GM23338 (cell line): ENCODE measurements around the gene ADCY5. TPM values are rescaled to one million over a fixed set of nuclear protein-coding genes. Genes with fewer than 3 reads are reported as not detected.

Experiments
- ATAC-seq: fragments of 200-7000 bp; cut with Tn5 transposase; 3 replicates; pipeline ENCODE4 v1.9.1; 2020
- DNase-seq: peaks from one replicate; pipeline ENCODE4 v3.0.0-alpha.2; 2015; ENCODE audit warnings: low spot score
- H2AFZ ChIP-seq: fragments of 200-600 bp; sonication (generic); 2 replicates; pipeline ENCODE4 v1.8.0; 2016; ENCODE audit warnings: antibody characterized with exemption, mild to moderate bottlenecking, moderate library complexity
- H3F3A ChIP-seq: fragments of 200-600 bp; sonication (generic); replicated peaks from 2 replicates; pipeline ENCODE4 v1.8.0; 2017; ENCODE audit warnings: antibody characterized with exemption, mixed run types, low read depth
- H3K27ac ChIP-seq: fragments of 200-600 bp; sonication (generic); 2 replicates; pipeline ENCODE4 v1.6.1; 2016; ENCODE audit warnings: low read depth
- H3K27me3 ChIP-seq: fragments of 200-600 bp; sonication (generic); 2 replicates; pipeline ENCODE4 v1.8.0; 2016; ENCODE audit warnings: mild to moderate bottlenecking, mixed run types, moderate library complexity; ENCODE audit not compliant: insufficient read depth
- H3K36me3 ChIP-seq: fragments of 200-600 bp; sonication (generic); 2 replicates; pipeline ENCODE4 v1.8.0; 2016; ENCODE audit warnings: mild to moderate bottlenecking; ENCODE audit not compliant: insufficient read depth
- H3K4me1 ChIP-seq: fragments of 200-600 bp; sonication (generic); 2 replicates; pipeline ENCODE4 v1.8.0; 2016; ENCODE audit warnings: mild to moderate bottlenecking, moderate library complexity; ENCODE audit not compliant: insufficient read depth
- H3K4me2 ChIP-seq: fragments of 200-600 bp; sonication (generic); 2 replicates; pipeline ENCODE4 v1.7.1; 2017; ENCODE audit warnings: mixed run types
- H3K4me3 ChIP-seq: fragments of 200-600 bp; sonication (generic); 2 replicates; pipeline ENCODE4 v1.6.1; 2016; ENCODE audit warnings: mixed run types
- H3K79me2 ChIP-seq: fragments of 200-600 bp; sonication (generic); replicated peaks from 2 replicates; pipeline ENCODE4 v1.8.0; 2017; ENCODE audit warnings: mild to moderate bottlenecking; ENCODE audit not compliant: insufficient read depth
- H3K9me2 ChIP-seq: fragments of 200-600 bp; sonication (generic); 2 replicates; pipeline ENCODE4 v1.8.0; 2017; ENCODE audit not compliant: insufficient read depth
- H4K20me1 ChIP-seq: fragments of 200-600 bp; sonication (generic); replicated peaks from 2 replicates; pipeline ENCODE4 v1.8.0; 2017; ENCODE audit warnings: mild to moderate bottlenecking; ENCODE audit not compliant: insufficient read depth
- H3K27ac Mint-ChIP-seq: 2 replicates; pipeline ENCODE4 v1.8.0; 2020; ENCODE audit warnings: inconsistent platforms, mild to moderate bottlenecking, moderate library complexity, mixed read lengths
- H3K27me3 Mint-ChIP-seq: 3 replicates; pipeline ENCODE4 v1.8.0; 2022; ENCODE audit warnings: low read depth, mild to moderate bottlenecking, moderate library complexity, mixed read lengths, inconsistent platforms; ENCODE audit not compliant: insufficient read depth, poor library complexity
- H3K36me3 Mint-ChIP-seq: 3 replicates; pipeline ENCODE4 v1.8.0; 2021; ENCODE audit warnings: low read depth, mild to moderate bottlenecking, inconsistent platforms, moderate library complexity, mixed read lengths
- H3K4me1 Mint-ChIP-seq: 3 replicates; pipeline ENCODE4 v1.8.0; 2020; ENCODE audit warnings: mild to moderate bottlenecking, inconsistent platforms, mixed read lengths
- H3K4me3 Mint-ChIP-seq: 3 replicates; pipeline ENCODE4 v1.8.0; 2021; ENCODE audit warnings: moderate library complexity, mild to moderate bottlenecking, inconsistent platforms, mixed read lengths
- H3K9me3 Mint-ChIP-seq: 3 replicates; pipeline ENCODE4 v1.8.0; 2020; ENCODE audit warnings: moderate library complexity, mild to moderate bottlenecking, inconsistent platforms, mixed read lengths
- JUNB ChIP-seq: IDR thresholded peaks from one replicate; pipeline ENCODE4 v1.6.1; 2016; ENCODE audit warnings: antibody characterized with exemption; ENCODE audit not compliant: unreplicated experiment
- NANOG ChIP-seq: IDR thresholded peaks from 2 replicates; pipeline ENCODE4 v1.6.1; 2016; ENCODE audit warnings: antibody characterized with exemption, borderline replicate concordance
- ZNF331 ChIP-seq: fragments of 250-450 bp; sonication (Bioruptor Pico); IDR thresholded peaks from 2 replicates; pipeline ENCODE4 v1.5.0; 2020; ENCODE audit warnings: low read depth, mild to moderate bottlenecking, moderate library complexity
- polyA plus RNA-seq: library from polyadenylated mRNA; unstranded; fragments of >200 nt; fragmentation: Nextera tagmentation; extraction: Ambion mirVana; gene quantifications from 2 replicates; pipeline ENCODE4 v1.2.1, GENCODE V29; 2016
- total RNA-seq: library from RNA; depleted of rRNA; stranded (reverse); fragments of >200 nt; shearing (Covaris generic); gene quantifications from 2 replicates; pipeline ENCODE4 v1.2.3, GENCODE V29; 2014
- TF ChIP-seq, protein P1 (sequence below): fragments of 250-450 bp; sonication (Bioruptor Pico); IDR thresholded peaks from 2 replicates; pipeline ENCODE4 v1.5.0; 2020; ENCODE audit warnings: mild to moderate bottlenecking, moderate library complexity

Gene ADCY5
- total and polyA plus RNA-seq, 2 experiments from 2014 or later: 3.5 to 10.2 TPM

- TF ChIP-seq, protein P1, sequence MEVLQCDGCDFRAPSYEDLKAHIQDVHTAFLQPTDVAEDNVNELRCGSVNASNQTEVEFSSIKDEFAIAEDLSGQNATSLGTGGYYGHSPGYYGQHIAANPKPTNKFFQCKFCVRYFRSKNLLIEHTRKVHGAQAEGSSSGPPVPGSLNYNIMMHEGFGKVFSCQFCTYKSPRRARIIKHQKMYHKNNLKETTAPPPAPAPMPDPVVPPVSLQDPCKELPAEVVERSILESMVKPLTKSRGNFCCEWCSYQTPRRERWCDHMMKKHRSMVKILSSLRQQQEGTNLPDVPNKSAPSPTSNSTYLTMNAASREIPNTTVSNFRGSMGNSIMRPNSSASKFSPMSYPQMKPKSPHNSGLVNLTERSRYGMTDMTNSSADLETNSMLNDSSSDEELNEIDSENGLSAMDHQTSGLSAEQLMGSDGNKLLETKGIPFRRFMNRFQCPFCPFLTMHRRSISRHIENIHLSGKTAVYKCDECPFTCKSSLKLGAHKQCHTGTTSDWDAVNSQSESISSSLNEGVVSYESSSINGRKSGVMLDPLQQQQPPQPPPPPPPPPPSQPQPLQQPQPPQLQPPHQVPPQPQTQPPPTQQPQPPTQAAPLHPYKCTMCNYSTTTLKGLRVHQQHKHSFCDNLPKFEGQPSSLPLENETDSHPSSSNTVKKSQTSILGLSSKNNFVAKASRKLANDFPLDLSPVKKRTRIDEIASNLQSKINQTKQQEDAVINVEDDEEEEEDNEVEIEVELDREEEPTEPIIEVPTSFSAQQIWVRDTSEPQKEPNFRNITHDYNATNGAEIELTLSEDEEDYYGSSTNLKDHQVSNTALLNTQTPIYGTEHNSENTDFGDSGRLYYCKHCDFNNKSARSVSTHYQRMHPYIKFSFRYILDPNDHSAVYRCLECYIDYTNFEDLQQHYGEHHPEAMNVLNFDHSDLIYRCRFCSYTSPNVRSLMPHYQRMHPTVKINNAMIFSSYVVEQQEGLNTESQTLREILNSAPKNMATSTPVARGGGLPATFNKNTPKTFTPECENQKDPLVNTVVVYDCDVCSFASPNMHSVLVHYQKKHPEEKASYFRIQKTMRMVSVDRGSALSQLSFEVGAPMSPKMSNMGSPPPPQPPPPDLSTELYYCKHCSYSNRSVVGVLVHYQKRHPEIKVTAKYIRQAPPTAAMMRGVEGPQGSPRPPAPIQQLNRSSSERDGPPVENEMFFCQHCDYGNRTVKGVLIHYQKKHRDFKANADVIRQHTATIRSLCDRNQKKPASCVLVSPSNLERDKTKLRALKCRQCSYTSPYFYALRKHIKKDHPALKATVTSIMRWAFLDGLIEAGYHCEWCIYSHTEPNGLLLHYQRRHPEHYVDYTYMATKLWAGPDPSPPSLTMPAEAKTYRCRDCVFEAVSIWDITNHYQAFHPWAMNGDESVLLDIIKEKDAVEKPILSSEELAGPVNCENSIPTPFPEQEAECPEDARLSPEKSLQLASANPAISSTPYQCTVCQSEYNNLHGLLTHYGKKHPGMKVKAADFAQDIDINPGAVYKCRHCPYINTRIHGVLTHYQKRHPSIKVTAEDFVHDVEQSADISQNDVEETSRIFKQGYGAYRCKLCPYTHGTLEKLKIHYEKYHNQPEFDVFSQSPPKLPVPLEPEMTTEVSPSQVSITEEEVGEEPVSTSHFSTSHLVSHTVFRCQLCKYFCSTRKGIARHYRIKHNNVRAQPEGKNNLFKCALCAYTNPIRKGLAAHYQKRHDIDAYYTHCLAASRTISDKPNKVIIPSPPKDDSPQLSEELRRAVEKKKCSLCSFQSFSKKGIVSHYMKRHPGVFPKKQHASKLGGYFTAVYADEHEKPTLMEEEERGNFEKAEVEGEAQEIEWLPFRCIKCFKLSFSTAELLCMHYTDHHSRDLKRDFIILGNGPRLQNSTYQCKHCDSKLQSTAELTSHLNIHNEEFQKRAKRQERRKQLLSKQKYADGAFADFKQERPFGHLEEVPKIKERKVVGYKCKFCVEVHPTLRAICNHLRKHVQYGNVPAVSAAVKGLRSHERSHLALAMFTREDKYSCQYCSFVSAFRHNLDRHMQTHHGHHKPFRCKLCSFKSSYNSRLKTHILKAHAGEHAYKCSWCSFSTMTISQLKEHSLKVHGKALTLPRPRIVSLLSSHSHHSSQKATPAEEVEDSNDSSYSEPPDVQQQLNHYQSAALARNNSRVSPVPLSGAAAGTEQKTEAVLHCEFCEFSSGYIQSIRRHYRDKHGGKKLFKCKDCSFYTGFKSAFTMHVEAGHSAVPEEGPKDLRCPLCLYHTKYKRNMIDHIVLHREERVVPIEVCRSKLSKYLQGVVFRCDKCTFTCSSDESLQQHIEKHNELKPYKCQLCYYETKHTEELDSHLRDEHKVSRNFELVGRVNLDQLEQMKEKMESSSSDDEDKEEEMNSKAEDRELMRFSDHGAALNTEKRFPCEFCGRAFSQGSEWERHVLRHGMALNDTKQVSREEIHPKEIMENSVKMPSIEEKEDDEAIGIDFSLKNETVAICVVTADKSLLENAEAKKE (CRISPR knock-in tag): no peak
Observed at GRCh38 chr3:123276346-123277006, 172.4 kb downstream of the ADCY5 start (continued).

GRCh38 chr3:123275691-123276090 lies 173.2 kb downstream of the ADCY5 start:
- no peak for ATAC-seq
- H3K27ac Mint-ChIP-seq: no peak overlapping the region
- no peaks in the 10 kb centered on the region for H3K9me3 Mint-ChIP-seq
- no peak for DNase-seq
- H3K4me3 Mint-ChIP-seq: no peak overlapping the region
- H3K27me3 ChIP-seq: no peaks in the 10 kb centered on the region
- no peak overlapping the region for H3K27ac ChIP-seq
- H3K4me1 ChIP-seq: peaks cover 23% of the 10 kb centered on the region
- no peak for TF ChIP-seq JUNB
- TF ChIP-seq, protein P1 (CRISPR knock-in tag): no peak
- no peak for TF ChIP-seq NANOG
- TF ChIP-seq ZNF331: no peak
- H4K20me1 ChIP-seq: no peaks in the 10 kb centered on the region
- no peaks in the 10 kb centered on the region for H3K9me2 ChIP-seq
- no peak overlapping the region for H2AFZ ChIP-seq
- H3K4me3 ChIP-seq: no peak overlapping the region
- no peaks in the 10 kb centered on the region for H3K36me3 ChIP-seq
- no peaks in the 10 kb centered on the region for H3F3A ChIP-seq
- H3K36me3 Mint-ChIP-seq: peaks cover 3% of the 10 kb centered on the region; the same call in 1 of the 3 replicates
- peaks cover 24% of the 10 kb centered on the region for H3K4me1 Mint-ChIP-seq
- H3K79me2 ChIP-seq: no peaks in the 10 kb centered on the region
- H3K27me3 Mint-ChIP-seq: no peaks in the 10 kb centered on the region
- H3K4me2 ChIP-seq: no peak overlapping the region
